Gastroesophageal sphincter (tissue), 3 donors: Measurements from ENCODE around the gene CDH23.

Experiments used
- POLR2A ChIP-seq, 2 donors: fragments of 450-650 bp; IDR thresholded peaks; one replicate each; pipeline ENCODE4 v1.6.1; 2017; ENCODE audit warnings: antibody characterized with exemption in 2 of 2, mild to moderate bottlenecking in 2 of 2, moderate library complexity in 1 of 2
- POLR2AphosphoS5 ChIP-seq: sonication (generic); formaldehyde crosslinking; IDR thresholded peaks from one replicate; pipeline ENCODE4 v1.6.1; 2017; ENCODE audit warnings: antibody characterized with exemption
- TF ChIP-seq, protein P1 (sequence below), 4 experiments: fragments of 200-600 bp in 2 of 4; fragments of 450-650 bp in 2 of 4; sonication (generic) in 1 of 4; IDR thresholded peaks; one replicate each; pipeline ENCODE4 v1.5.1; 2017 to 2019; ENCODE audit warnings: antibody characterized with exemption in 4 of 4, mild to moderate bottlenecking in 2 of 4, moderate library complexity in 2 of 4

- TF ChIP-seq POLR2AphosphoS5 (no peak), POLR2A (IDR thresholded peaks at IDR 0.05) (no peak)
- TF ChIP-seq, protein P1, sequence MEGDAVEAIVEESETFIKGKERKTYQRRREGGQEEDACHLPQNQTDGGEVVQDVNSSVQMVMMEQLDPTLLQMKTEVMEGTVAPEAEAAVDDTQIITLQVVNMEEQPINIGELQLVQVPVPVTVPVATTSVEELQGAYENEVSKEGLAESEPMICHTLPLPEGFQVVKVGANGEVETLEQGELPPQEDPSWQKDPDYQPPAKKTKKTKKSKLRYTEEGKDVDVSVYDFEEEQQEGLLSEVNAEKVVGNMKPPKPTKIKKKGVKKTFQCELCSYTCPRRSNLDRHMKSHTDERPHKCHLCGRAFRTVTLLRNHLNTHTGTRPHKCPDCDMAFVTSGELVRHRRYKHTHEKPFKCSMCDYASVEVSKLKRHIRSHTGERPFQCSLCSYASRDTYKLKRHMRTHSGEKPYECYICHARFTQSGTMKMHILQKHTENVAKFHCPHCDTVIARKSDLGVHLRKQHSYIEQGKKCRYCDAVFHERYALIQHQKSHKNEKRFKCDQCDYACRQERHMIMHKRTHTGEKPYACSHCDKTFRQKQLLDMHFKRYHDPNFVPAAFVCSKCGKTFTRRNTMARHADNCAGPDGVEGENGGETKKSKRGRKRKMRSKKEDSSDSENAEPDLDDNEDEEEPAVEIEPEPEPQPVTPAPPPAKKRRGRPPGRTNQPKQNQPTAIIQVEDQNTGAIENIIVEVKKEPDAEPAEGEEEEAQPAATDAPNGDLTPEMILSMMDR (IDR thresholded peaks at IDR 0.05) = no peak
Observed at GRCh38 chr10:71537681-71538080, 141.0 kb downstream of the CDH23 start.
